Astrocyte (in vitro differentiated cells and primary cell): ENCODE data around the gene LARGE1. TPM values are rescaled to one million over a fixed set of nuclear protein-coding genes. Genes with fewer than 3 reads are reported as not detected.
"Not testable (repeated sequence)": the region's sequence is repeated elsewhere in the genome, so short reads cannot be mapped to it uniquely, and the experiment has no call there.

Source experiments
- DNase-seq: peaks from one replicate; pipeline ENCODE4 v3.0.0-alpha.2; 2010; ENCODE audit warnings: low read depth
- FAIRE-seq: peaks from 2 replicates; lab custom pipeline; 2011; peaks lifted over from hg19 to GRCh38; lab: Jason Lieb, UNC
- H2AFZ ChIP-seq: 2 replicates; pipeline ENCODE4 v1.6.0; 2012; ENCODE audit warnings: low read depth, low read length, inconsistent platforms
- H3K27ac ChIP-seq: 2 replicates; pipeline ENCODE4 v1.5.1; 2011; ENCODE audit warnings: low read depth, low read length, inconsistent platforms
- H3K27me3 ChIP-seq: 2 replicates; pipeline ENCODE4 v1.6.0; 2011; ENCODE audit warnings: low read length, inconsistent platforms; ENCODE audit not compliant: insufficient read depth
- H3K36me3 ChIP-seq: 2 replicates; pipeline ENCODE4 v1.5.1; 2011; ENCODE audit warnings: low read length, inconsistent platforms; ENCODE audit not compliant: insufficient read depth
- H3K4me1 ChIP-seq: 2 replicates; pipeline ENCODE4 v1.5.1; 2011; ENCODE audit warnings: low read length, inconsistent platforms; ENCODE audit not compliant: insufficient read depth
- H3K4me2 ChIP-seq: 2 replicates; pipeline ENCODE4 v1.6.0; 2012; ENCODE audit warnings: low read length, inconsistent platforms
- H3K4me3 ChIP-seq: 2 replicates; pipeline ENCODE4 v1.5.1; 2011; ENCODE audit warnings: low read depth, mild to moderate bottlenecking, low read length, inconsistent platforms; ENCODE audit not compliant: insufficient read depth
- H3K79me2 ChIP-seq: 2 replicates; pipeline ENCODE4 v1.6.0; 2012; ENCODE audit warnings: mild to moderate bottlenecking, low read length, inconsistent platforms; ENCODE audit not compliant: insufficient read depth
- H3K9ac ChIP-seq: 2 replicates; pipeline ENCODE4 v1.6.0; 2012; ENCODE audit warnings: mild to moderate bottlenecking, low read length, inconsistent platforms
- H3K9me3 ChIP-seq: 2 replicates; pipeline ENCODE4 v1.5.1; 2012; ENCODE audit warnings: low read depth, mild to moderate bottlenecking, low read length, inconsistent platforms; ENCODE audit not compliant: insufficient read depth
- H4K20me1 ChIP-seq: 2 replicates; pipeline ENCODE4 v1.6.0; 2012; ENCODE audit warnings: low read length, inconsistent platforms; ENCODE audit not compliant: insufficient read depth
- H3K27ac Mint-ChIP-seq: one replicate; pipeline ENCODE4 v1.8.0; 2021; ENCODE audit warnings: mild to moderate bottlenecking, mixed read lengths; ENCODE audit not compliant: unreplicated experiment
- H3K27me3 Mint-ChIP-seq: one replicate; pipeline ENCODE4 v1.8.0; 2021; ENCODE audit warnings: low read depth, mixed read lengths; ENCODE audit not compliant: unreplicated experiment
- H3K36me3 Mint-ChIP-seq: one replicate; pipeline ENCODE4 v1.8.0; 2021; ENCODE audit warnings: low read depth, mixed read lengths; ENCODE audit not compliant: unreplicated experiment
- H3K4me1 Mint-ChIP-seq: one replicate; pipeline ENCODE4 v1.8.0; 2021; ENCODE audit warnings: low read depth, mixed read lengths; ENCODE audit not compliant: unreplicated experiment
- H3K4me3 Mint-ChIP-seq: one replicate; pipeline ENCODE4 v1.8.0; 2021; ENCODE audit warnings: mild to moderate bottlenecking, moderate library complexity, mixed read lengths; ENCODE audit not compliant: unreplicated experiment
- H3K9me3 Mint-ChIP-seq: one replicate; pipeline ENCODE4 v1.8.0; 2021; ENCODE audit warnings: mild to moderate bottlenecking, mixed read lengths; ENCODE audit not compliant: unreplicated experiment
- CTCF ChIP-seq: IDR thresholded peaks from 2 replicates; pipeline ENCODE4 v1.5.1; 2011; ENCODE audit warnings: low read depth, mild to moderate bottlenecking, inconsistent platforms, low read length, moderate library complexity; ENCODE audit not compliant: insufficient read depth
- EZH2 ChIP-seq: IDR thresholded peaks from 2 replicates; pipeline ENCODE4 v1.6.1; 2012; ENCODE audit warnings: mild to moderate bottlenecking, low read length, inconsistent platforms; ENCODE audit not compliant: insufficient read depth
- total RNA-seq: library from RNA; stranded (reverse); gene quantifications from 2 replicates; pipeline ENCODE4 v1.2.1, GENCODE V29; 2021

Gene LARGE1
- total RNA-seq, 1 donor from 2014 or later = 92.6 TPM

DNA sequence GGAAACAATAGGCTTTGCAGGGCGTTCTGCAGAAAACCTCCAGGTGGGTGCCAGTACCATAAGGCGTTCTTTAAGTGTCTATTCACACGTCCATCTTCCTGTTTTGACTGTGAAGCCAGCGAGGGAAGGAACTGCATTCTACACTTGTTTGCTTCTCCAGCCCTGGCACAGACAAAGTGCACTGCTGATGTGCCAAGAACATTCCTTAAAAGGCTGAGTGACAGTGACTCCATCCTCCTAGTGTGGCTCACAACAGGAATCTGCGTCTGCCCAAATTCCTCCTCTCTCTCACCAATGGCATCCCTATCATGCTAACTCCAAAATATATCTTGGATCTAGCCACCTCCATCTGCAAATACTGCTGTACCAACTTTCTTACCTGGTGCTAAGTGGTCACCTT is 454.7 kb downstream of the LARGE1 start:
- Mint-ChIP-seq H3K4me3 (no peak overlapping the region), H3K9me3 (peaks cover 6% of the 10 kb centered on the region), H3K27me3 (no peaks in the 10 kb centered on the region), H3K4me1 (no peaks in the 10 kb centered on the region), H3K36me3 (peaks cover 5% of the 10 kb centered on the region), H3K27ac (no peak overlapping the region)
- H3K79me2 ChIP-seq = no peaks in the 10 kb centered on the region
- H3K4me2 ChIP-seq = no peak overlapping the region
- peaks cover 3% of the 10 kb centered on the region for H4K20me1 ChIP-seq
- H3K9me3 ChIP-seq = no peaks in the 10 kb centered on the region
- no peak overlapping the region for H3K9ac ChIP-seq
- no peak for DNase-seq
- H3K4me1 ChIP-seq = no peaks in the 10 kb centered on the region
- no peaks in the 10 kb centered on the region for H3K27me3 ChIP-seq
- H3K36me3 ChIP-seq = no peaks in the 10 kb centered on the region
- no peak overlapping the region for H3K27ac ChIP-seq
- no peak overlapping the region for H2AFZ ChIP-seq
- TF ChIP-seq CTCF (no peak), EZH2 (no peak)
- H3K4me3 ChIP-seq = no peak overlapping the region
- FAIRE-seq = no peak

- no peak overlapping the region for H3K27ac ChIP-seq
- H3K9me3 Mint-ChIP-seq = peaks cover 6% of the 10 kb centered on the region
- no peak overlapping the region for H2AFZ ChIP-seq
- H3K4me3 ChIP-seq = no peak overlapping the region
- no peak overlapping the region for H3K4me3 Mint-ChIP-seq
- H3K79me2 ChIP-seq = no peaks in the 10 kb centered on the region
- no peaks in the 10 kb centered on the region for H3K27me3 ChIP-seq
- H3K9ac ChIP-seq = no peak overlapping the region
- H3K4me1 ChIP-seq = no peaks in the 10 kb centered on the region
- H3K4me2 ChIP-seq = no peak overlapping the region
- H3K9me3 ChIP-seq = no peaks in the 10 kb centered on the region
- TF ChIP-seq CTCF = no peak
- no peak for TF ChIP-seq EZH2
- peaks cover 3% of the 10 kb centered on the region for H4K20me1 ChIP-seq
- H3K36me3 ChIP-seq = no peaks in the 10 kb centered on the region
- DNase-seq (no peak), FAIRE-seq (no peak)
- peaks cover 5% of the 10 kb centered on the region for H3K36me3 Mint-ChIP-seq
- no peaks in the 10 kb centered on the region for H3K4me1 Mint-ChIP-seq
- no peak overlapping the region for H3K27ac Mint-ChIP-seq
- no peaks in the 10 kb centered on the region for H3K27me3 Mint-ChIP-seq
These were observed 455.6 kb downstream of the LARGE1 start for GRCh38 chr22:33464698-33465097.

- Histone ChIP-seq H2AFZ (no peak overlapping the region), H3K79me2 (no peaks in the 10 kb centered on the region), H3K9ac (no peak overlapping the region), H3K27ac (no peak overlapping the region), H3K4me3 (no peak overlapping the region), H3K27me3 (no peaks in the 10 kb centered on the region), H3K4me2 (no peak overlapping the region), H3K36me3 (no peaks in the 10 kb centered on the region), H3K4me1 (no peaks in the 10 kb centered on the region), H3K9me3 (no peaks in the 10 kb centered on the region), H4K20me1 (no peaks in the 10 kb centered on the region)
- H3K27ac Mint-ChIP-seq = no peak overlapping the region
- FAIRE-seq (no peak), DNase-seq (no peak)
- no peak for TF ChIP-seq CTCF
- no peaks in the 10 kb centered on the region for H3K4me1 Mint-ChIP-seq
- H3K27me3 Mint-ChIP-seq = no peaks in the 10 kb centered on the region
- H3K9me3 Mint-ChIP-seq = peaks cover 6% of the 10 kb centered on the region
- no peak overlapping the region for H3K4me3 Mint-ChIP-seq
- peaks cover 3% of the 10 kb centered on the region for H3K36me3 Mint-ChIP-seq
These were observed 458.4 kb downstream of the LARGE1 start for GRCh38 chr22:33461698-33462434.

DNA sequence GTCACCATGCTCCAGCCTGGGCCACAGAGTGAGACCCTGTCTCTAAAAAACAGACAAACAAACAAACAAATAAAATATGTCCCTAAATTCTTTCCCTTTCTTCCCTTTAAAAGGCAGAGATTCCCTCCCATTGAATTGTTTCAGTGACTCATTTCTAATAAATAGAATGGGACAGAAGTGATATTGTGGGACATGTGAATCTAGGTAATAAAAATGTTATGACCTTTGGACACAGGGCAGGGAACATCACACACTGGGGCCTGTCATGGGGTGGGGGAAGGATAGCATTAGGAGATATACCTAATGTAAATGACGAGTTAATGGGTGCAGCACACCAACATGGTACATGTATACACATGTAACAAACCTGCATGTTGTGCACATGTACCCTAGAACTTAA is 459.0 kb downstream of the LARGE1 start:
- H4K20me1 ChIP-seq, H3K79me2 ChIP-seq, H3K4me3 ChIP-seq, H3K36me3 Mint-ChIP-seq, H3K27ac Mint-ChIP-seq, H3K4me1 ChIP-seq, H3K4me2 ChIP-seq, H3K4me1 Mint-ChIP-seq, H3K9me3 Mint-ChIP-seq, H3K36me3 ChIP-seq, FAIRE-seq, H2AFZ ChIP-seq, DNase-seq, H3K4me3 Mint-ChIP-seq, H3K9me3 ChIP-seq, H3K9ac ChIP-seq, H3K27me3 ChIP-seq, H3K27ac ChIP-seq, H3K27me3 Mint-ChIP-seq: not testable (repeated sequence)
